ENCODE data around the gene PHKA2. TPM values are rescaled to one million over a fixed set of nuclear protein-coding genes. Genes with fewer than 3 reads are reported as not detected.
"Not testable (repeated sequence)": the region's sequence is repeated elsewhere in the genome, so short reads cannot be mapped to it uniquely, and the experiment has no call there.

The PHKA2 gene
- total RNA-seq, 6 experiments from 2014 or later = 48.9 to 114 (median 62.1) TPM

GRCh38 chrX:18984381-18985185 is 669 bp upstream of the PHKA2 start:
- peak overlapping the region; percentile 76 to 83 (median 80) for H3K27ac ChIP-seq
- no peaks in the 10 kb centered on the region for H3K9me3 ChIP-seq
- ATAC-seq (peak; percentile 87 to 93 (median 89)), DNase-seq (peak; percentile 88 to 90 (median 88))
- H3K27me3 ChIP-seq = no peaks in the 10 kb centered on the region
- WGBS (ENCODE audit: insufficient coverage, low coverage, low lambda C conversion rate, missing lambda C conversion rate) = 17% methylated on average over 10 of the region's 71 CpGs
- H3K36me3 ChIP-seq = no peaks in the 10 kb centered on the region
- intact Hi-C loops (cut with DNase I) = no loop called here
- no peaks in the 10 kb centered on the region for H3K4me1 ChIP-seq
- TF ChIP-seq, protein P1, sequence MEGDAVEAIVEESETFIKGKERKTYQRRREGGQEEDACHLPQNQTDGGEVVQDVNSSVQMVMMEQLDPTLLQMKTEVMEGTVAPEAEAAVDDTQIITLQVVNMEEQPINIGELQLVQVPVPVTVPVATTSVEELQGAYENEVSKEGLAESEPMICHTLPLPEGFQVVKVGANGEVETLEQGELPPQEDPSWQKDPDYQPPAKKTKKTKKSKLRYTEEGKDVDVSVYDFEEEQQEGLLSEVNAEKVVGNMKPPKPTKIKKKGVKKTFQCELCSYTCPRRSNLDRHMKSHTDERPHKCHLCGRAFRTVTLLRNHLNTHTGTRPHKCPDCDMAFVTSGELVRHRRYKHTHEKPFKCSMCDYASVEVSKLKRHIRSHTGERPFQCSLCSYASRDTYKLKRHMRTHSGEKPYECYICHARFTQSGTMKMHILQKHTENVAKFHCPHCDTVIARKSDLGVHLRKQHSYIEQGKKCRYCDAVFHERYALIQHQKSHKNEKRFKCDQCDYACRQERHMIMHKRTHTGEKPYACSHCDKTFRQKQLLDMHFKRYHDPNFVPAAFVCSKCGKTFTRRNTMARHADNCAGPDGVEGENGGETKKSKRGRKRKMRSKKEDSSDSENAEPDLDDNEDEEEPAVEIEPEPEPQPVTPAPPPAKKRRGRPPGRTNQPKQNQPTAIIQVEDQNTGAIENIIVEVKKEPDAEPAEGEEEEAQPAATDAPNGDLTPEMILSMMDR (IDR thresholded peaks at IDR 0.05) = peak; percentile 35 to 70 (median 37)
- TF ChIP-seq POLR2A (IDR thresholded peaks at IDR 0.05) = peak; percentile 28
- peak overlapping the region; percentile 53 to 68 (median 67) for H3K4me3 ChIP-seq

- DNase-seq (peak in 2 of 3 donors; percentile 53 to 57), ATAC-seq (peak; percentile 31 to 66 (median 40))
- H3K4me1 ChIP-seq = no peaks in the 10 kb centered on the region
- peak overlapping the region in 2 of 3 donors; percentile 23 to 42 for H3K27ac ChIP-seq
- no peaks in the 10 kb centered on the region for H3K36me3 ChIP-seq
- intact Hi-C loops (cut with DNase I) = no loop called here
- H3K4me3 ChIP-seq = peak overlapping the region; percentile 30 to 53 (median 32)
- TF ChIP-seq, protein P1 (IDR thresholded peaks at IDR 0.05) = no peak
- peak; percentile 22 for TF ChIP-seq POLR2A (IDR thresholded peaks at IDR 0.05)
- no peaks in the 10 kb centered on the region for H3K9me3 ChIP-seq
- H3K27me3 ChIP-seq = no peaks in the 10 kb centered on the region
- WGBS (ENCODE audit: insufficient coverage, low coverage, low lambda C conversion rate, missing lambda C conversion rate) = 43% methylated on average over 1 of the region's 6 CpGs
Measured at GRCh38 chrX:18981124-18981807, 2.6 kb downstream of the PHKA2 start.

DNA sequence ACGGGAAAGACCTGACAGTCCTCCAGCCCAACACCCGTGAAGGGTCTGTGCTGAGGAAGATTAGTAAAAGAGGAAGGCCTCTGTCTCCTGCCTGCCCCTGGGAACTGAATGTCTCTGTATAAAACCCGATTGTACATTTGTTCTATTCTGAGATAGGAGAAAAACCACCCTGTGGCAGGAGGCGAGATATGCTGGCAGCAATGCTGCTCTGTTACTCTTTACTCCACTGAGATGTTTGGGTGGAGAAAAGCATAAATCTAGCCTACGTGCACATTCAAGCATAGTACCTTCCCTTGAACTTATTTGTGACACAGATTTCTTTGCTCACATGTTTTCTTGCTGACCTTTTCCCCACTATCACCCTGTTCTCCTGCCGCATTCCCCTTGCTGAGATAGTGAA is 3.7 kb downstream of the PHKA2 start:
- ATAC-seq; H3K4me1 ChIP-seq; H3K36me3 ChIP-seq; H3K9me3 ChIP-seq; DNase-seq; H3K27me3 ChIP-seq; intact Hi-C loops (cut with DNase I): not testable (repeated sequence)
- WGBS (ENCODE audit: insufficient coverage, low coverage, low lambda C conversion rate, missing lambda C conversion rate) = 22% methylated on average over 6 of the region's 6 CpGs
- peak overlapping the region in 1 of 3 donors; percentile 18 for H3K4me3 ChIP-seq
- peak; percentile 36 for TF ChIP-seq POLR2A (IDR thresholded peaks at IDR 0.05)
- TF ChIP-seq, protein P1 (IDR thresholded peaks at IDR 0.05) = peak in 1 of 4 donors; percentile 20
- H3K27ac ChIP-seq = peak overlapping the region in 1 of 3 donors; percentile 57

DNA sequence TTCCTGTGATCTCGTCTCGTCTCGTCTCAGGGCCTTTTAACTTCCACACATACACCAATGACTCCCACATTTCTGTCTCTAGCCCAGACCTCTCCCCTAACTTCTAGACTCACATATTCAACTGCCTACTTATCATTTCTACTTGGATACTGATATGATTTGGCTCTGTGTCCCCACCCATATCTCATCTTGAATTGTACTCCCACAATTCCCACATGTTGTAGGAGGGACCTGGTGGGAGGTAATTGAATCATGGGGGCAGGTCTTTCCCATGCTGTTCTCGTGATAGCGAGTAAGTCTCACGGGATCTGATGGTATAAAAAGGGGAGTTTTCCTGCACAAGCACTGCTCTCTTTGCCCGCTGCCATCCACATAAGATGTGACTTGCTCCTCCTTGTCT is 8.9 kb downstream of the PHKA2 start:
- Histone ChIP-seq H3K9me3 (no peaks in the 10 kb centered on the region), H3K27ac (no peak overlapping the region), H3K27me3 (no peaks in the 10 kb centered on the region), H3K36me3 (no peaks in the 10 kb centered on the region), H3K4me1 (no peaks in the 10 kb centered on the region), H3K4me3 (no peak overlapping the region)
- ATAC-seq = no peak
- WGBS (ENCODE audit: insufficient coverage, low coverage, low lambda C conversion rate, missing lambda C conversion rate) = 68% methylated on average over 7 of the region's 7 CpGs
- no peak for DNase-seq
- TF ChIP-seq, protein P1 (IDR thresholded peaks at IDR 0.05) = no peak
- intact Hi-C loops (cut with DNase I) = no loop called here

Data from right lobe of liver (tissue), 6 donors.